Right lobe of liver (tissue), 6 donors: ENCODE results near the gene ZFYVE1. TPM values are rescaled to one million over a fixed set of nuclear protein-coding genes. Genes with fewer than 3 reads are reported as not detected.
"Not testable (repeated sequence)": the region's sequence is repeated elsewhere in the genome, so short reads cannot be mapped to it uniquely, and the experiment has no call there.

ENCODE experiments used
- ATAC-seq, 4 donors: fragments of 200-7000 bp; cut with Tn5 transposase; one replicate each; pipeline ENCODE4 v1.9.1; 2020; ENCODE audit warnings: mild to moderate bottlenecking in 4 of 4, moderate library complexity in 4 of 4
- DNase-seq, 3 donors: peaks; one replicate each; pipeline ENCODE4 v3.0.0-alpha.2; 2020
- H3K27ac ChIP-seq, 3 donors: fragments of 200-600 bp; one replicate each; pipeline ENCODE4 v1.8.0; 2022
- H3K27me3 ChIP-seq, 2 donors: fragments of 200-600 bp; one replicate each; pipeline ENCODE4 v1.8.0; 2022
- H3K36me3 ChIP-seq, 4 donors: fragments of 200-600 bp; sonication (generic) in 1 of 4; one replicate each; pipeline versions ENCODE4 v1.5.1 to v1.8.0; 2017 to 2022; ENCODE audit warnings: control low read depth in 1 of 4
- H3K4me1 ChIP-seq, 4 donors: fragments of 200-600 bp; sonication (generic) in 1 of 4; one replicate each; pipeline versions ENCODE4 v1.5.1 to v1.8.0; 2017 to 2022; ENCODE audit warnings: control low read depth in 1 of 4
- H3K4me3 ChIP-seq, 3 donors: fragments of 200-600 bp; one replicate each; pipeline ENCODE4 v1.8.0; 2022
- H3K9me3 ChIP-seq, 4 donors: fragments of 200-600 bp; sonication (generic) in 1 of 4; one replicate each; pipeline versions ENCODE4 v1.5.1 to v1.8.0; 2017 to 2022; ENCODE audit warnings: control low read depth in 1 of 4
- POLR2A ChIP-seq: fragments of 450-650 bp; IDR thresholded peaks from one replicate; pipeline ENCODE4 v1.6.1; 2017; ENCODE audit warnings: antibody characterized with exemption, mild to moderate bottlenecking
- WGBS: methylation state at CpG from one replicate; pipeline ENCODE4 v1.1.6; 2018; ENCODE audit warnings: low coverage, low lambda C conversion rate; ENCODE audit not compliant: insufficient coverage; ENCODE audit errors: missing lambda C conversion rate; 5-methylcytosine and 5-hydroxymethylcytosine counted together
- intact Hi-C, 2 donors: fragments of 100-400 bp; cut with DNase I; formaldehyde crosslinking; loops; one replicate each; pipeline versions ENCODE4 v1.11.2 to v1.14.1; 2022
- total RNA-seq, 6 experiments: library from RNA; depleted of rRNA in 2 of 6; stranded (reverse); fragments of >200 nt in 2 of 6; fragmentation: NEBNext Ultra II Directional in 3 of 6; extraction: Animal tissue kit (Norgen Biotek cat#: 25700) in 3 of 6; gene quantifications; one replicate each; pipeline versions ENCODE4 v1.1.0 to v1.2.4, GENCODE V29; 2016 to 2023
- TF ChIP-seq, protein P1 (sequence below), 4 donors: fragments of 200-600 bp in 3 of 4; fragments of 450-650 bp in 1 of 4; IDR thresholded peaks; one replicate each; pipeline versions ENCODE4 v1.5.1 to v1.8.0; 2016 to 2022; ENCODE audit warnings: antibody characterized with exemption in 4 of 4, mild to moderate bottlenecking in 2 of 4
- donor health status: DM: no; HTN: yes; CAD: no.
- donor health status: DM: no; HTN: no; CAD: no.
- donor health status: DM: no; HTN: no; CAD: no.
- donor health status: DM: no; HTN: yes; CAD: no.
- donor health status: DM: no; HTN: yes; CAD: no.

Gene ZFYVE1
- total RNA-seq, 6 experiments from 2014 or later, result 9.9 to 14.3 (median 11.4) TPM

DNA sequence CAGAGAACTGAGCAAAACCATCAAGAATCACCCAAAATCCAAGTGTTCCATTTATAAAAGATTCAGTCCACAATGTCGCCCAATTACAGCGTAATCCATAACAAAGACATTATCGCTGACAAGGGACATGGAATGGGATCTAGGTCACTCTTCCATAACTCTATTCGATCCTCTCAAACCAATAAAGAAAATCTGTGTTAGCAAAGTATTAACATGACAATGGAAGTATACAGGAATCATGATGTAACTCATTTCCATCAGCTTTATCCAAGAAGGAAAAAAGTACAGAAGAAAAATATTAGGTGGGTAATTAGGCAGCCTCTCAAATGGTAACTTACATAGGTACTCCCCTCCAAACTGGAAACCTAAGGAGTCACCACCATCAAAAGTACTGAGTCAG, 4.9 kb downstream of the ZFYVE1 start:
- 98% methylated on average over 4 of the region's 4 CpGs for WGBS
- peaks cover 5 to 25% (median 9%) of the 10 kb centered on the region in 4 donors for H3K36me3 ChIP-seq

DNA sequence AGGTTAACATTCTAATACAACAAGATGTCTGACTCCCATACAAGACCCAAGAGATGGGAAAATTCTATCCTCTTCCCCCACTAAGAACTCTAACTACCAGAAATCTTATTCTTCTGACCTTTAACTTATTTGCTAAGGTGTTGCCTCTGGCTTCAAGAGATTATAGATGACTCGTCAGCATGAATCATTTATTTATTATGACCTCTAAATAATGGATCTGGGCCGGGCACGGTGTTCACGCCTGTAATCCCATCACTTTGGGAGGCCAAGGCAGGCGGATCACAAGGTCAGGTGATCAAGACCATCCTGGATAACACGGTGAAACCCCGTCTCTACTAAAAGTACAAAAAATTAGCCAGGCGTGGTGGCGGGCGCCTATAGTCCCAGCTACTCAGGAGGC, 10.9 kb downstream of the ZFYVE1 start:
- H3K27ac ChIP-seq, intact Hi-C loops, H3K9me3 ChIP-seq, H3K4me3 ChIP-seq, H3K36me3 ChIP-seq, ATAC-seq, DNase-seq, H3K4me1 ChIP-seq, H3K27me3 ChIP-seq: not testable (repeated sequence)
- WGBS, result 90% methylated on average over 9 of the region's 10 CpGs

More for the DNA sequence above, 4.9 kb downstream of the ZFYVE1 start:
- ATAC-seq (no peak), DNase-seq (no peak)
- H3K27ac ChIP-seq, result no peak overlapping the region
- TF ChIP-seq, protein P1, sequence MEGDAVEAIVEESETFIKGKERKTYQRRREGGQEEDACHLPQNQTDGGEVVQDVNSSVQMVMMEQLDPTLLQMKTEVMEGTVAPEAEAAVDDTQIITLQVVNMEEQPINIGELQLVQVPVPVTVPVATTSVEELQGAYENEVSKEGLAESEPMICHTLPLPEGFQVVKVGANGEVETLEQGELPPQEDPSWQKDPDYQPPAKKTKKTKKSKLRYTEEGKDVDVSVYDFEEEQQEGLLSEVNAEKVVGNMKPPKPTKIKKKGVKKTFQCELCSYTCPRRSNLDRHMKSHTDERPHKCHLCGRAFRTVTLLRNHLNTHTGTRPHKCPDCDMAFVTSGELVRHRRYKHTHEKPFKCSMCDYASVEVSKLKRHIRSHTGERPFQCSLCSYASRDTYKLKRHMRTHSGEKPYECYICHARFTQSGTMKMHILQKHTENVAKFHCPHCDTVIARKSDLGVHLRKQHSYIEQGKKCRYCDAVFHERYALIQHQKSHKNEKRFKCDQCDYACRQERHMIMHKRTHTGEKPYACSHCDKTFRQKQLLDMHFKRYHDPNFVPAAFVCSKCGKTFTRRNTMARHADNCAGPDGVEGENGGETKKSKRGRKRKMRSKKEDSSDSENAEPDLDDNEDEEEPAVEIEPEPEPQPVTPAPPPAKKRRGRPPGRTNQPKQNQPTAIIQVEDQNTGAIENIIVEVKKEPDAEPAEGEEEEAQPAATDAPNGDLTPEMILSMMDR (IDR thresholded peaks at IDR 0.05), result no peak
- no peak for TF ChIP-seq POLR2A
- no peaks in the 10 kb centered on the region for H3K9me3 ChIP-seq
- intact Hi-C loops, result no loop called here
- no peak overlapping the region for H3K4me3 ChIP-seq
- peaks cover 0 to 24% (median 5%) of the 10 kb centered on the region in 4 donors for H3K4me1 ChIP-seq
- no peaks in the 10 kb centered on the region for H3K27me3 ChIP-seq

- DNase-seq, H3K27me3 ChIP-seq, intact Hi-C loops, H3K4me1 ChIP-seq, H3K9me3 ChIP-seq, ATAC-seq, H3K36me3 ChIP-seq, H3K4me3 ChIP-seq, H3K27ac ChIP-seq: not testable (repeated sequence)
- 95% methylated on average over 11 of the region's 14 CpGs for WGBS
Measured at GRCh38 chr14:73015552-73015951, 11.4 kb downstream of the ZFYVE1 start.

GRCh38 chr14:73014105-73014504, 12.8 kb downstream of the ZFYVE1 start:
- no peak for TF ChIP-seq POLR2A
- TF ChIP-seq, protein P1 (IDR thresholded peaks at IDR 0.05), result no peak
- DNase-seq (no peak), ATAC-seq (no peak)
- H3K27ac ChIP-seq, result no peak overlapping the region
- H3K4me1 ChIP-seq, result no peaks in the 10 kb centered on the region
- no peak overlapping the region for H3K4me3 ChIP-seq
- H3K36me3 ChIP-seq, result no peaks in the 10 kb centered on the region
- 74% methylated on average over 2 of the region's 2 CpGs for WGBS
- H3K27me3 ChIP-seq, result no peaks in the 10 kb centered on the region
- intact Hi-C loops, result no loop called here
- no peaks in the 10 kb centered on the region for H3K9me3 ChIP-seq

GRCh38 chr14:73011189-73011588, 15.7 kb downstream of the ZFYVE1 start:
- H3K36me3 ChIP-seq, intact Hi-C loops: not testable (repeated sequence)

DNA sequence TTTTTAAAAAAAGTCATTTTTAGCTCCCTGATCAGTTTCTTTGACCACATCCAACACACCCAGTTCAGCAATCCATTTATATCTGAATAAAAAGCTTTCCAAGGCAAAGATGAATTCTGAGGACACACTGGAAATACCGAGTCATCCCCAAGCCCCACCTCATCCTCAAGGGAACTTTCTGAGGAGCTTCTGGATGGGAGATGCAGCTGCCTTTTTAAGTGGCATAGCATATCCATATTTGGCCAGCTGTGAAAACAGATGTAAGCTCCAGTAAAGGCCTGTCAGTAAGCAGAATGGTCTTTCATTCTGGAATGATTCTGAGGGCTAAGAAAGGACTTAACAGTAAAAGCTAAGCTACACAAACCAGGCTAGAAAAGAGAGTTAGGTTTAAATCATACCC, 18.4 kb downstream of the ZFYVE1 start:
- H3K27me3 ChIP-seq, result no peaks in the 10 kb centered on the region
- DNase-seq (no peak), ATAC-seq (no peak)
- TF ChIP-seq, protein P1 (IDR thresholded peaks at IDR 0.05), result no peak
- TF ChIP-seq POLR2A, result no peak
- H3K4me1 ChIP-seq, result peaks cover 0 to 13% (median 2%) of the 10 kb centered on the region in 4 donors
- peak overlapping the region in 2 of 3 donors; percentile 67 to 82 for H3K27ac ChIP-seq
- 88% methylated on average over 1 of the region's 1 CpG for WGBS
- intact Hi-C loops, result no loop called here
- H3K4me3 ChIP-seq, result no peak overlapping the region
- H3K36me3 ChIP-seq, result no peaks in the 10 kb centered on the region
- no peaks in the 10 kb centered on the region for H3K9me3 ChIP-seq

More at GRCh38 chr14:73011189-73011588, 15.7 kb downstream of the ZFYVE1 start:
- peaks cover 0 to 13% (median 2%) of the 10 kb centered on the region in 4 donors for H3K4me1 ChIP-seq
- not testable (repeated sequence) for H3K9me3 ChIP-seq, ATAC-seq, DNase-seq, H3K27ac ChIP-seq, H3K27me3 ChIP-seq, H3K4me3 ChIP-seq
- 96% methylated on average over 4 of the region's 7 CpGs for WGBS
